HG03064 (cell line): ENCODE data around the gene CREM.

ENCODE experiments used
- ATAC-seq: cut with Tn5 transposase; IDR thresholded peaks from one replicate; pipeline ENCODE4 v1.9.1; 2021; ENCODE audit warnings: low read depth; ENCODE audit not compliant: unreplicated experiment

Gene CREM

DNA sequence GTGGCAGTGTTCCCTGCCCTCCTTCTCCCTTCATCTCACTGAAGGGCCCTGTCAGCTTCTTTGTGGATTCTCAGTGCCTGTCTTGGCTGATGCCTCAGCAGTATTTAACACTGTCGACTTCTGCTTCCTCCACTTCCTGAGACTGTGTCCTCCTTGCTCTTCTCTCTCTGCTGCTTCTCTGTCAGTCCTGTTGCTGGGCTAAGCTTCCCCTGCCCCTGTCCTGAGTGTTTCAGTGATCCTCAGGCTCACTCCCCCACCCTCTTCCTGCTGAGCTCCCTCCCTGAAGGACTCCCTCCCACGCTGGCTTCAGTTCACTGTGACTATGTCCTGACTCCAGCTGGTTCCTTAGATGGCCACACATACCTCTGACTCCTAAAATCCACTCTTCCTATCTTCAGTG, 64.9 kb downstream of the CREM start:
- no peak for ATAC-seq

DNA sequence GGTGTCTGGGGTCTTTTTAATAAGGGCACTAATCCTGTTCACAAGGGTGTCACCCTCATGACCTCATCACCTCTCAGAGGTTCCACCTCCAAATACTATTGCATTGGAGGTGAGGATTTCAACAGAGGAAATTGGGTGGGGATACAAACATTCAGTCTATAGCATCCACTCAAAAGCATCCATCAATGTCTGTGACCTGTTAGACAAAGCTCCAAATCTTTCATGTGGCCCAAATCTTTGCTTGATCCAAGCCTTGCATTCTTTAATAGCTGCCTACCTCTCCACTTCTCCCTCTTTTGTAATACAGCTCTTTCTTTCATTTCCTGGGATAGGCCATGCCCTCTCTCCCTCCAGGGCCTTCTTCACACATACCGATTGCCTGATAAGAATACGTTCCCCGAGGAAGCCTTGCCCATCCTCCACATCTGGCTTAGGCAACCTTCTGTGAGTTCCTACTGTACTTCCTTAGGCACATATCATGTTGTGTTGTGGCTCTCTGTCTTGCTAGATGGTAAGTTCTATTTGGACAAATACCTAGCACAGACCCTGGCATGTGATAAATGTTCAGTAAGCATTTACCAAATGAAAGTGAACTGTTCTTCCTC, 66.1 kb downstream of the CREM start:
- ATAC-seq, result no peak

GRCh38 chr10:35194471-35194870, 67.8 kb downstream of the CREM start:
- no peak for ATAC-seq

GRCh38 chr10:35194906-35195305, 68.3 kb downstream of the CREM start:
- ATAC-seq, result no peak

- ATAC-seq, result peak; percentile 98
Observed at GRCh38 chr10:35195361-35196306, 69.0 kb downstream of the CREM start.

- ATAC-seq, result no peak
Observed at GRCh38 chr10:35200487-35200886, 73.8 kb downstream of the CREM start.

GRCh38 chr10:35201234-35201633, 74.6 kb downstream of the CREM start:
- no peak for ATAC-seq

- ATAC-seq, result no peak
Observed at GRCh38 chr10:35202050-35202449, 75.4 kb downstream of the CREM start.

- no peak for ATAC-seq
Observed at GRCh38 chr10:35203745-35204144, 77.1 kb downstream of the CREM start.

DNA sequence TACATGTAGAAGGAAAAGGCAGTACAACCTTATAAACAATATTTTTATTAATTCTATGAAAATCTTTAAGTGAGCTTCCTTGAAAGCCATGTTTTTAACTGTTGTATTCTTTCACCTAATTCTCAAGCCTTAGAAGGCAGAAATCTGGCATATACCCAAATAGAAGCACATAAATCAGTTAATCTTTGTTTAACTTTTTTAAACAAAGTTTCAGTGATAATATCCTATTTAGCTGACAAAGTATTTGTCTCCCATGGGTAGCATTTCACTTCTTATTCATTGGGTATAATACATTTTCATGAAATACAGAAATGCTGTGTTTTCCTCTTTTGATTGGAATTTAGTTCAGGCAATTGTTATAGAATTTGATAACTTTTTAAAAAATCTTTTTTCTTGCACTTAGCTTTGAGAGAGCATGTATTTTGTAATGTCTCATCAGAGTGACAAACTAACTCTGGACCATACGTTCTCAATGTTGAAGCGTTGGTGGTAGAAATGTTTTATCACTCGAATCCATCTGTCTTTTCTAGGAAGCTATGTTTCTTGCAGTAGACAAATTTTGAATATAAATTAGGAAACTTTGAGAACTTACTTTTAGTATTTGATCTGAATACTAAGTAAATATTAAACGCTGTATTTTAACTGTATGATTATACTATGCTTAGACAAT, 78.1 kb downstream of the CREM start:
- ATAC-seq, result no peak

- no peak for ATAC-seq
Observed at GRCh38 chr10:35206274-35206673, 79.6 kb downstream of the CREM start.

- ATAC-seq, result no peak
Observed at GRCh38 chr10:35208536-35208935, 81.9 kb downstream of the CREM start.

DNA sequence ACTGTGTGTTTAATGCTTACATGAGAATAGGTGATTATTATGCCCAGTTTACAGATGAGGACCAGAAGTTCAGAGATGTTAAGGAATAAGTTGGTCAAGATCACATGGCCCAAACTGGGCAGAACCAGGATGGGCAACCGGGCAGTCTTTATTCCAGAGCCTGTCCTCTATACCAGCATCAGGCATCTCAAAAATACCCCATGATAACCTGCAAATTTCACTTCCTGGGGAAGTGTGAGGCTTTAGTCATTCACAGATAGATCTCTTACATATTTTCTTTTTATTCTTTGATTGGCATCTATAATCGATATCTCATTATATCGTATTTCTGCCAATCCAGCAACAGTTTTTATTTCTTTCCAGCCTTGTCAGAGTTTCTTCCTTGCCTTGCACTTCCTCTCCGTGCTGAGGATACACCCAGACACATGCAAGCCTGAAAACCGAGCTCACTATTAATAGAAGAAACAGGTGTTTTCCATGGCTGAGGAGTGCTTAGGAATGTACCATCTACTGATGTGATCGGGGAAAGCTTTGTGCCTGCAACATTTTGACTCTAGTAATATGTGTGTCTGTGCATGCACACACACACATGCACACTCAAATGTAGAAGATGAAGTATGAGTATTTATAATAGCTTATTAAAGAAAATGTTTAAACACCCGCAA, 82.4 kb downstream of the CREM start:
- no peak for ATAC-seq

- ATAC-seq, result no peak
Observed at GRCh38 chr10:35210961-35211360, 84.3 kb downstream of the CREM start.

GRCh38 chr10:35211390-35211789, 84.7 kb downstream of the CREM start:
- ATAC-seq, result no peak

GRCh38 chr10:35212856-35213255, 86.2 kb downstream of the CREM start:
- ATAC-seq, result no peak

GRCh38 chr10:35213699-35214098, 87.1 kb downstream of the CREM start:
- ATAC-seq, result no peak

GRCh38 chr10:35214607-35215020, 88.0 kb downstream of the CREM start:
- ATAC-seq, result no peak

GRCh38 chr10:35215107-35215506, 88.5 kb downstream of the CREM start:
- ATAC-seq, result no peak

- ATAC-seq, result no peak
Observed at GRCh38 chr10:35216303-35216905, 89.8 kb downstream of the CREM start.
